ENCODE results near the gene KRT39. TPM values are rescaled to one million over a fixed set of nuclear protein-coding genes. Genes with fewer than 3 reads are reported as not detected.

The KRT39 gene
- total and polyA plus RNA-seq, 2 of the 8 experiments (the other 6 are each of a cell fraction or from before 2014, with no cell fraction given), result not detected

GRCh38 chr17:40947929-40948328 is 18.8 kb downstream of the KRT39 start:
- H3K56ac ChIP-seq (replicated peaks; ENCODE audit: insufficient read length, low read depth, low read length), result no peak overlapping the region
- no peaks in the 10 kb centered on the region for H3K9me3 ChIP-seq (ENCODE audit: insufficient read depth in 2 of 2, low read depth in 1 of 2, low read length in 1 of 2)
- no peak overlapping the region for H3K14ac ChIP-seq (ENCODE audit: insufficient read length)
- H4K8ac ChIP-seq (ENCODE audit: extremely low read depth, insufficient read depth, low read length), result no peak overlapping the region
- WGBS, 2 experiments (ENCODE audit: extremely low coverage in 1 of 2, insufficient coverage in 1 of 2, insufficient read length in 1 of 2, insufficient replicate concordance in 2 of 2, low coverage in 1 of 2, low lambda C conversion rate in 2 of 2, missing lambda C conversion rate in 1 of 2), result 88% methylated on average over 2 of the region's 2 CpGs; no CpG with 5 or more reads in 1 of the 2 experiments
- no peak overlapping the region for H2BK5ac ChIP-seq (ENCODE audit: low read depth, low read length)
- no peak overlapping the region for H2BK20ac ChIP-seq (ENCODE audit: low read length)
- no peaks in the 10 kb centered on the region for H3K27me3 ChIP-seq (replicated peaks in 1 of 4; ENCODE audit: control insufficient read depth in 3 of 4, extremely low read depth in 1 of 4, insufficient read depth in 3 of 4, low read length in 3 of 4)
- no peak overlapping the region for H2BK120ac ChIP-seq (replicated peaks; ENCODE audit: low read depth, low read length)
- H3K23ac ChIP-seq (ENCODE audit: insufficient read length), result no peak overlapping the region
- ChIA-PET POLR2A (ENCODE audit: partially characterized antibody) (no interaction called here), CTCF (ENCODE audit: partially characterized antibody) (interaction anchor here (1.9 to 4.0 kb wide), 2 partner anchors 15 to 374 kb away, joined by 5 to 12 read pairs; no protein-coding TSS in a partner anchor)
- TF ChIP-seq KDM1A (IDR thresholded peaks at IDR 0.05; ENCODE audit: borderline replicate concordance, low read length) (no peak), EZH2 (IDR thresholded peaks at IDR 0.05; ENCODE audit: low read depth, low read length, severe bottlenecking) (no peak), GTF2F1 (IDR thresholded peaks at IDR 0.05; ENCODE audit: borderline replicate concordance, low read depth, low read length) (no peak), SP2 (IDR thresholded peaks at IDR 0.05; ENCODE audit: low read length) (no peak), ATF2 (IDR thresholded peaks at IDR 0.05; ENCODE audit: low read length) (no peak)
- H3K4ac ChIP-seq (replicated peaks; ENCODE audit: insufficient read length, low read depth, low read length), result no peak overlapping the region
- H3K23me2 ChIP-seq (ENCODE audit: low read depth, low read length), result no peaks in the 10 kb centered on the region
- no peak overlapping the region for H3K27ac ChIP-seq (ENCODE audit: low read depth, low read length)
- FAIRE-seq (no peak), DNase-seq (ENCODE audit: low read depth in 1 of 2, low spot score in 2 of 2) (no peak)
- no peak overlapping the region for H4K91ac ChIP-seq (replicated peaks; ENCODE audit: insufficient read length, low read length)
- no peaks in the 10 kb centered on the region for H4K20me1 ChIP-seq (replicated peaks in 1 of 2; ENCODE audit: control insufficient read depth in 1 of 2, insufficient read depth in 2 of 2, low read length in 2 of 2)
- no peak overlapping the region for H2AK5ac ChIP-seq (ENCODE audit: low read depth, low read length)
- no peaks in the 10 kb centered on the region for H3K79me2 ChIP-seq (ENCODE audit: control insufficient read depth in 1 of 2, insufficient read depth in 2 of 2, low read length in 2 of 2)
- no peak overlapping the region for H2BK15ac ChIP-seq (ENCODE audit: low read length)
- H3K4me2 ChIP-seq (ENCODE audit: insufficient read depth in 1 of 2, low read depth in 2 of 2, low read length in 2 of 2), result no peak overlapping the region
- H3K79me1 ChIP-seq (ENCODE audit: low read depth, low read length), result no peaks in the 10 kb centered on the region
- H4K5ac ChIP-seq (ENCODE audit: insufficient read length, low read depth, low read length), result no peak overlapping the region
- no peak overlapping the region for H3K9ac ChIP-seq (replicated peaks in 1 of 4; ENCODE audit: extremely low read depth in 1 of 4, low read depth in 3 of 4, low read length in 3 of 4)
- H3K18ac ChIP-seq (ENCODE audit: extremely low read depth, low read length), result no peak overlapping the region
- H3K4me1 ChIP-seq (replicated peaks in 1 of 4; ENCODE audit: control insufficient read depth in 3 of 4, insufficient read depth in 4 of 4, low read length in 3 of 4), result no peaks in the 10 kb centered on the region
- no peak overlapping the region for H2AFZ ChIP-seq (ENCODE audit: low read length)
- no peak overlapping the region for H3K4me3 ChIP-seq (ENCODE audit: extremely low read depth in 1 of 4, insufficient read depth in 2 of 4, low read depth in 3 of 4, low read length in 4 of 4)
- no peaks in the 10 kb centered on the region for H3K36me3 ChIP-seq (ENCODE audit: control insufficient read depth in 2 of 4, insufficient read depth in 4 of 4, low read length in 3 of 4)
- no peak overlapping the region for H2BK12ac ChIP-seq (ENCODE audit: low read depth, low read length)
